Osteoblast (primary cell): ENCODE results near the gene ADGRG4. TPM values are rescaled to one million over a fixed set of nuclear protein-coding genes. Genes with fewer than 3 reads are reported as not detected.
A peak's percentile ranks its signal among the peaks of the same experiment; 100 is the strongest.
"Not testable (repeated sequence)": the region's sequence is repeated elsewhere in the genome, so short reads cannot be mapped to it uniquely, and the experiment has no call there.

Experiments used
- DNase-seq: peaks from one replicate; pipeline ENCODE4 v3.0.0; 2011; ENCODE audit warnings: low spot score, mixed read lengths; ENCODE audit not compliant: insufficient read length; ENCODE audit errors: missing footprints
- H2AFZ ChIP-seq: 2 replicates; pipeline ENCODE4 v1.6.0; 2011; ENCODE audit warnings: mild to moderate bottlenecking, low read length
- H3K27ac ChIP-seq: 2 replicates; pipeline ENCODE4 v1.5.1; 2011; ENCODE audit warnings: mild to moderate bottlenecking, low read depth, low read length, moderate library complexity
- H3K27me3 ChIP-seq: 2 replicates; pipeline ENCODE4 v1.6.0; 2012; ENCODE audit warnings: mild to moderate bottlenecking, control low read depth, inconsistent platforms, low read length, moderate library complexity; ENCODE audit not compliant: insufficient read depth
- H3K36me3 ChIP-seq: 2 replicates; pipeline ENCODE4 v1.5.1; 2011; ENCODE audit warnings: mild to moderate bottlenecking, low read length, control low read depth, moderate library complexity; ENCODE audit not compliant: insufficient read depth
- H3K4me1 ChIP-seq: 2 replicates; pipeline ENCODE4 v1.5.1; 2011; ENCODE audit warnings: mild to moderate bottlenecking, low read length, control low read depth, moderate library complexity; ENCODE audit not compliant: insufficient read depth
- H3K4me2 ChIP-seq: 2 replicates; pipeline ENCODE4 v1.6.0; 2011; ENCODE audit warnings: mild to moderate bottlenecking, low read length; ENCODE audit not compliant: insufficient read depth
- H3K4me3 ChIP-seq: fragments of 200-600 bp; sonication (generic); 3 replicates; pipeline ENCODE4 v1.5.1; 2012; ENCODE audit warnings: mild to moderate bottlenecking, low read length, inconsistent platforms; ENCODE audit not compliant: insufficient read depth
- H3K79me2 ChIP-seq: 2 replicates; pipeline ENCODE4 v1.6.0; 2012; ENCODE audit warnings: mild to moderate bottlenecking, low read length, control low read depth, inconsistent platforms; ENCODE audit not compliant: insufficient read depth
- H3K9me3 ChIP-seq: 2 replicates; pipeline ENCODE4 v1.5.1; 2011; ENCODE audit warnings: low read depth, low read length, control low read depth
- H4K20me1 ChIP-seq: 2 replicates; pipeline ENCODE4 v1.6.0; 2012; ENCODE audit warnings: mild to moderate bottlenecking, low read length, control low read depth; ENCODE audit not compliant: insufficient read depth
- total RNA-seq: library from RNA; depleted of rRNA; stranded (reverse); fragments of >200 nt; gene quantifications from 2 replicates; pipeline ENCODE4 v1.2.3, GENCODE V29; 2012
- TF ChIP-seq, protein P1 (sequence below): IDR thresholded peaks from 2 replicates; pipeline ENCODE4 v1.5.1; 2011; ENCODE audit warnings: mild to moderate bottlenecking, low read depth, low read length, moderate library complexity; ENCODE audit errors: extremely low read depth

Gene ADGRG4, protein sequence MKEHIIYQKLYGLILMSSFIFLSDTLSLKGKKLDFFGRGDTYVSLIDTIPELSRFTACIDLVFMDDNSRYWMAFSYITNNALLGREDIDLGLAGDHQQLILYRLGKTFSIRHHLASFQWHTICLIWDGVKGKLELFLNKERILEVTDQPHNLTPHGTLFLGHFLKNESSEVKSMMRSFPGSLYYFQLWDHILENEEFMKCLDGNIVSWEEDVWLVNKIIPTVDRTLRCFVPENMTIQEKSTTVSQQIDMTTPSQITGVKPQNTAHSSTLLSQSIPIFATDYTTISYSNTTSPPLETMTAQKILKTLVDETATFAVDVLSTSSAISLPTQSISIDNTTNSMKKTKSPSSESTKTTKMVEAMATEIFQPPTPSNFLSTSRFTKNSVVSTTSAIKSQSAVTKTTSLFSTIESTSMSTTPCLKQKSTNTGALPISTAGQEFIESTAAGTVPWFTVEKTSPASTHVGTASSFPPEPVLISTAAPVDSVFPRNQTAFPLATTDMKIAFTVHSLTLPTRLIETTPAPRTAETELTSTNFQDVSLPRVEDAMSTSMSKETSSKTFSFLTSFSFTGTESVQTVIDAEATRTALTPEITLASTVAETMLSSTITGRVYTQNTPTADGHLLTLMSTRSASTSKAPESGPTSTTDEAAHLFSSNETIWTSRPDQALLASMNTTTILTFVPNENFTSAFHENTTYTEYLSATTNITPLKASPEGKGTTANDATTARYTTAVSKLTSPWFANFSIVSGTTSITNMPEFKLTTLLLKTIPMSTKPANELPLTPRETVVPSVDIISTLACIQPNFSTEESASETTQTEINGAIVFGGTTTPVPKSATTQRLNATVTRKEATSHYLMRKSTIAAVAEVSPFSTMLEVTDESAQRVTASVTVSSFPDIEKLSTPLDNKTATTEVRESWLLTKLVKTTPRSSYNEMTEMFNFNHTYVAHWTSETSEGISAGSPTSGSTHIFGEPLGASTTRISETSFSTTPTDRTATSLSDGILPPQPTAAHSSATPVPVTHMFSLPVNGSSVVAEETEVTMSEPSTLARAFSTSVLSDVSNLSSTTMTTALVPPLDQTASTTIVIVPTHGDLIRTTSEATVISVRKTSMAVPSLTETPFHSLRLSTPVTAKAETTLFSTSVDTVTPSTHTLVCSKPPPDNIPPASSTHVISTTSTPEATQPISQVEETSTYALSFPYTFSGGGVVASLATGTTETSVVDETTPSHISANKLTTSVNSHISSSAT (N-terminal part only)
- total RNA-seq = not detected in 2 replicates

DNA sequence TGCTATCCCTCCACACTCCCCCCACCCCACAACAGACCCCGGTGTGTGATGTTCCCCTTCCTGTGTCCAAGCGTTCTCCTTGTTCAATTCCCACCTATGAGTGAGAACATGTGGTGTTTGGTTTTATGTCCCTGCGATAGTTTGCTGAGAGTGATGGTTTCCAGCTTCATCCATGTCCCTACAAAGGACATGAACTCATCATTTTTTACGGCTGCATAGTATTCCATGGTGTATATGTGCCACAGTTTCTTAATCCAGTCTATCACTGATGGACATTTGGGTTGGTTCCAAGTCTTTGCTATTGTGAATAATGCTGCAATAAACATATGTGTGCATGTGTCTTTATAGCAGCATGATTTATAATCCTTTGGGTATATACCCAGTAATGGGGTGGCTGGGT is at the start of gene ADGRG4:
TSS of gene ADGRG4 (plus strand) at position 243 of the 400 bp plus-strand sequence. CDS start 7,815 bp downstream, outside the sequence.
- not testable (repeated sequence) for H3K4me3 ChIP-seq, DNase-seq, H3K27me3 ChIP-seq, H3K36me3 ChIP-seq, H3K4me1 ChIP-seq, H2AFZ ChIP-seq, H3K27ac ChIP-seq, H3K79me2 ChIP-seq, H4K20me1 ChIP-seq, H3K4me2 ChIP-seq, H3K9me3 ChIP-seq

DNA sequence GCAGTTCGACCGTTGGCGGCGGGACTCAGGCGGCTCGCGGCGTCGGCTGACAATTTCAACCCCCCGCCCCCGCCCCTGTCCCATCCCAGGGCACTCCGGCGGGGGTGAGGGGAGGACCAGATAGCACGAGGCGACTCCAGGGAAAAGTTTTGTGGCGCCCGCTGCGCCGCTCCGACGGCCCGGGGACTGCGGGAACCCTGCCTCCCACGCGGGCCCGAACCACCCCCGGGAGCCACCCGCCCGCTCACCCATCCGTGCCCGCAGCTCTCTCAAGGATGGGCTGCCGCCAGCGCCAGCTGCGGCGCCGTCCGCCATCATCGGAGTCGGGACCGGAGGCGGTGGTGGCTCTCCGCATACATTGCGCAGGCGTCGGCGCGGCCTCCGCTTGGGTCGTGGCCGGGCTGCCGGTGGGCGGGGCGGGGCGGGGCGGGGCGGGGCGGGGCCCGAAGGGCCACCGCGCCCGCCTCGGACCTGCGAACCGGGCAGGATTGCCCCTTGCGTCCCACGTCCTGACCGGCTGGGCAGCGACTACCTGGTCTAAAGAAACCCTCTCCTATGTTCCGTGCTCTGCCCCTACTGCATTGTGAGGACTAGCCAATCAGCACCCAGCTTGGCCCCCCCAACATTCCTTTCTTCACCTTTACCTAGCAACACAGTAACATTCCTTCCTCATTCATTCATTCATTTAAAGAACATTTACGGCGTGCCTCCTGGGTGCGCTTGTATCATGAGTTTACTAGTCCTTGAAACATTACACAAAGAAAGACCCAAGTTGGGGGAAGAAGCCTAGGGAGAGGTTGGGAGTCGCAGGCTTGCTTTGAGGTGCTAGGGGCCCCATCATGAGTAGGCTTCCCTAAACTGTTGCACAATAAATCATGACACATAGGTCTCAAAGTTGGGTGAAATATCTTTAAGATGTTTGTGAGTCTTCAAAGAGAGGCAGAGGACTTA is 49.4 kb upstream of the ADGRG4 start, which contains the start of gene MAP7D3:
TSS of gene MAP7D3 (minus strand) at position 360 of the 951 bp plus-strand sequence. CDS start at position 318, 42 bp downstream.
- H3K9me3 ChIP-seq = no peaks in the 10 kb centered on the region
- TF ChIP-seq, protein P1, sequence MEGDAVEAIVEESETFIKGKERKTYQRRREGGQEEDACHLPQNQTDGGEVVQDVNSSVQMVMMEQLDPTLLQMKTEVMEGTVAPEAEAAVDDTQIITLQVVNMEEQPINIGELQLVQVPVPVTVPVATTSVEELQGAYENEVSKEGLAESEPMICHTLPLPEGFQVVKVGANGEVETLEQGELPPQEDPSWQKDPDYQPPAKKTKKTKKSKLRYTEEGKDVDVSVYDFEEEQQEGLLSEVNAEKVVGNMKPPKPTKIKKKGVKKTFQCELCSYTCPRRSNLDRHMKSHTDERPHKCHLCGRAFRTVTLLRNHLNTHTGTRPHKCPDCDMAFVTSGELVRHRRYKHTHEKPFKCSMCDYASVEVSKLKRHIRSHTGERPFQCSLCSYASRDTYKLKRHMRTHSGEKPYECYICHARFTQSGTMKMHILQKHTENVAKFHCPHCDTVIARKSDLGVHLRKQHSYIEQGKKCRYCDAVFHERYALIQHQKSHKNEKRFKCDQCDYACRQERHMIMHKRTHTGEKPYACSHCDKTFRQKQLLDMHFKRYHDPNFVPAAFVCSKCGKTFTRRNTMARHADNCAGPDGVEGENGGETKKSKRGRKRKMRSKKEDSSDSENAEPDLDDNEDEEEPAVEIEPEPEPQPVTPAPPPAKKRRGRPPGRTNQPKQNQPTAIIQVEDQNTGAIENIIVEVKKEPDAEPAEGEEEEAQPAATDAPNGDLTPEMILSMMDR = no peak
- H3K4me3 ChIP-seq = peak within 1 kb of the TSS; percentile 76
- no peaks in the 10 kb centered on the region for H3K27me3 ChIP-seq
- H3K36me3 ChIP-seq = no peaks in the 10 kb centered on the region
- peak within 1 kb of the TSS; percentile 56 for H2AFZ ChIP-seq
- H3K79me2 ChIP-seq = peaks cover 24% of the 10 kb centered on the region
- peak within 1 kb of the TSS; percentile 32 for H3K27ac ChIP-seq
- peak within 1 kb of the TSS; percentile 83 for H3K4me2 ChIP-seq
- H4K20me1 ChIP-seq = peaks cover 2% of the 10 kb centered on the region
- DNase-seq = peak; percentile 92
- H3K4me1 ChIP-seq = peaks cover 23% of the 10 kb centered on the region

DNA sequence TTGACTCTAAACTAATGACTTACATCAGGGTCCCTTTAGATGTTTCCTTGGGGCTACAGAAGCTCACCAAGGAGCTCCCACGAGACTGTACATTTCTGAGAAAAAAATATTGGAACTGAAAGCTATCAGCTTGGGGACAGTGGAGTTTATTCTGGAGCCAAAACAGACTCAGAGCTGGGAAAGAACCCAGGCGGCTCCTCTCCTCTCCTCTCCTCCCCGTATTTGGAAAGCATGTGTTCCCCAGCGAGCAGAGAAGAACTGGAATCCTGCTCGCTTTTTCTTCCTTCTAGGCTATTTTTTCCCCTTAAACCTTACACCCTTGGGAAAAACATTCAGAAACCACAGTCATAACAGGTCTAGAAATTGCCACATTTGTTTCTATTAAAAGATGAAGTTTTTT is 45.2 kb upstream of the ADGRG4 start:
- H3K4me3 ChIP-seq = peak overlapping the region; percentile 17
- H3K79me2 ChIP-seq = peaks cover 4% of the 10 kb centered on the region
- no peak overlapping the region for H2AFZ ChIP-seq
- H3K27ac ChIP-seq = no peak overlapping the region
- H3K36me3 ChIP-seq = no peaks in the 10 kb centered on the region
- H3K4me2 ChIP-seq = peak overlapping the region; percentile 46
- no peaks in the 10 kb centered on the region for H3K9me3 ChIP-seq
- DNase-seq = no peak
- TF ChIP-seq, protein P1 = no peak
- H3K27me3 ChIP-seq = no peaks in the 10 kb centered on the region
- H3K4me1 ChIP-seq = peaks cover 35% of the 10 kb centered on the region
- no peaks in the 10 kb centered on the region for H4K20me1 ChIP-seq
